K562 treated with DMSO at 1 percent for 4 hours (cell line): ENCODE data around the gene LSG1. TPM values are rescaled to one million over a fixed set of nuclear protein-coding genes. Genes with fewer than 3 reads are reported as not detected.

Experiments
- total RNA-seq: library from RNA; unstranded; fragments of 300-600 nt; gene quantifications from 2 replicates; pipeline ENCODE4 v1.2.3, GENCODE V29; 2022; ENCODE audit not compliant: insufficient read depth

LSG1 gene
- 17.9 and 21.4 TPM in 2 replicates for total RNA-seq

DNA sequence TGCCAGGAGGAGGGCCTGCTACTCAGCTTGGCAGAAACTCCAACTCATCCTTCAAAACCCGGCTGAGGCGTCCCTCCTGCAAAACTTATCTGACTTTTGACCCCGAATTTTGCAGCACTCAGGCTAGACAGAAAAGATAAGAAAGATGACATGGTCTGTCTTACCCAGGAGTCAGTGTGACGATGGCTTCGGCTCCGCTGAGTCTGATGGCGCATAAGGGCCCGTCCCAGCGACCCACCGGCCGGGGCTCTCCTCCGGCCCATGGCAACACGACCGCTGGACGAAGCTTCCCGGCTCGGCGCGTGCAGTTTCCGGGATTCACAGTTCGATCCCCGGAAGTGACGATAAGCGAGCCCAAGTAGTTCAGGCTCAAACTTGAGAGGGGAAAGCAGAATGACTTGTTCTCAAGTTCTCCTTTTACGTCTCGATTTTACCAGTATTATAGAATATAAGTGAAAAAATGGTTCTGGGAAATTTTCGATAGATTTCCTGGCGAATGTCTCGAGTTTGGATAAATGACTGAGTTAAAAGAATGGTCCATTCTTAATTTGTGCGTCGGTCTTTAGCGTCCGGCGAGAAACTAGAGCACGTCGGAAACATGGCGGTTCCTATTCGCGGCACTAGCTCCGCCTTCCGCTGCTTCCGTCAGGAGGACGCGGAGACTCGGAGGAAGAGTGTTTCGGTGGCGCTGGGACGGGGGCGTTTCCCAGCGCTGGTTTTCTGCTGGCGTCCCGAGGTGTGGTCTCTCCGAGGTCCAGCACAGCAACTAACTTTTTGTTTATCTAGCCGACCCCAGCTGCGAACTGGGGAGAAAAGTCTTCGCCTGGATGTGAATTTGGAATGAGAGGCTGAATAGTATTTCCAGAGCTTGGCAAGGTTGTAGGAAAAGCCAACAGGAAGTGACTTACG lies at the start of gene LSG1:
Gene LSG1 (minus strand): TSS at position 292 of the 909 bp plus-strand sequence. CDS start 29 bp downstream, at position 263.

DNA sequence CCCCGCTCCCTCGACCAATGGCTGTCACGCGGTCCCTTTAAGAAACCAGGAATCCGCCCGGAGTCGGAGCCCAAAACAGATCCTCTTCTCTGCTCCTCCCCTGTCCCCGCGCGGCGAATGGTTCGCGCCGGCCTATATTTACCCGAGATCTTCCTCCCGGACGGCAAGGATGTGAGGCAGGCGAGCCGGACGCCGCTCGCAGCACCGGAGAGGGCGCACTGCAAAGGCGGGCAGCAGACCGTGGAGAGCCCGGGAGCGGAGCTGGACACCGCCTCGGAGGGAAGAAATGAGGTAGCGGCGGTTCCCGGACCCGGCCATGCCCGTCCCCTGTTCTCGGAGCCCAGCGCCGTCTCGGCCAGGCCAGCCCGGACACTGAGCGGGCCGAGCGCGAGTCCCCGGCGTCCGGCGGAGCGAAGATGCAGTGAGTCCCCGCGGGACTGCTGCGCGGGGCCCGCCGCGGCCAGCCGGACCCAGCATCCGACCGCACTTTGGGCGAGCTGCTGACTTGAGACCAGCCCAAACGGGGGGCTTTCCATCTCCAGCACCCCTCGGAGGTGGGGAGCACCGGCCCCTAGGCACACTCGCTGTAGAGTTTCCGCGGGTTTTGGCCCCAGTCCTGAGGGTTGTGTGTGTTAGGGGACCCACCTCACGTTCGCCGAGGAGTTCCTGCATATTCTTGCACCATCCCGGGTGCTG lies 13.9 kb upstream of the LSG1 start, which contains the start of gene FAM43A:
Gene FAM43A (plus strand): TSS at position 166 of the 696 bp plus-strand sequence. CDS start 944 bp downstream, outside the sequence.

DNA sequence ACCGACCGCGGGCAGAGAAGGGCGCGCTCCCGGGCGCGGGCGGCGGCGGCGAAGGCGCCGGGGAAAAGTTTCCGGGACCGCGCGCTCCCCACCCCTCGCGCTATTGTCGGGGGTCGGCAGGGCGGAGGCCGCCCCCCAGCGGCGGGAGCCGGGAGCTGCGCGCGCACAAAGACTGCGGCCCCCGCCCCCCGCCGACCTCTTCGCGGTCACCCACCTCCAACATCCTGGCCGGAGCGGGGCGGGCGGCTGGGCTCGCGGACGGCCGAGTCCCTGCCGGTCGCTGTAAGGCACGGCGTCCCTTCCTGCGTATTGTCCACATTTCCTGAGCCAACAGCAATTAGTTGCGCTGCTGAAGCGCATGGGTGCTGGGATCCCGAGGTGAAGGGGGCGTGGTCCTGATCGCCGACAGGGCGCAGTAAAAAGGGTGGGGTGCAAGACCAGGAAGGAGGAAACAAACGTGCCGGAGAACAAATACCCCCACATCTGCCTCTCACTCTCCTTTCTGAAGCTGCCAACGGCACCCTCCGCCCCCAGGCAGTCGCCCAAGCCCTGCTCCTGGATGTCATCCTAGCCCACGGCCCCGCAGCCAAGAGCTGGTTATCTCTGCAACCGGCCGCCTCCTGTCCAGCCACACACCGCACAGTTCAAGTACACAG lies 38.5 kb downstream of the LSG1 start, which contains the start of gene TMEM44:
Gene TMEM44 (minus strand): TSS at position 71 of the 656 bp plus-strand sequence. CDS start 204 bp downstream, outside the sequence.

Other genes starting within 250 kb of the LSG1 start
- gene ATP13A3, start 185.2 kb downstream of the LSG1 start, total RNA-seq: 32.0 and 32.7 TPM in 2 replicates
- 11.3 and 15.4 TPM in 2 replicates for gene TMEM44, start 38.8 kb downstream of the LSG1 start, total RNA-seq
- 0.50 and 0.80 TPM in 2 replicates for gene FAM43A, start 13.7 kb upstream of the LSG1 start, total RNA-seq